Liver (tissue), 9 donors: ENCODE data around the gene NFATC1. TPM values are rescaled to one million over a fixed set of nuclear protein-coding genes. Genes with fewer than 3 reads are reported as not detected.
A peak's percentile ranks its signal among the peaks of the same experiment; 100 is the strongest.

ENCODE experiments used
- DNase-seq: peaks from one replicate; pipeline ENCODE4 v3.0.0-alpha.2; 2017; ENCODE audit warnings: low spot score
- H3K27ac ChIP-seq, 2 donors: one replicate each; pipeline ENCODE4 v1.7.0; 2013; ENCODE audit warnings: inconsistent platforms in 2 of 2, low read length in 2 of 2, control low read depth in 1 of 2, low read depth in 1 of 2, mild to moderate bottlenecking in 1 of 2
- H3K27me3 ChIP-seq, 4 donors: one replicate each; pipeline versions ENCODE4 v1.6.1 to v1.7.0; 2013; ENCODE audit warnings: low read length in 3 of 4, inconsistent platforms in 1 of 4, mild to moderate bottlenecking in 1 of 4, moderate library complexity in 1 of 4; ENCODE audit not compliant: control insufficient read depth in 4 of 4, insufficient read depth in 4 of 4
- H3K36me3 ChIP-seq, 4 donors: one replicate each; pipeline versions ENCODE4 v1.6.1 to v1.7.0; 2013; ENCODE audit warnings: low read length in 3 of 4, mild to moderate bottlenecking in 3 of 4, low read depth in 1 of 4, moderate library complexity in 1 of 4; ENCODE audit not compliant: control insufficient read depth in 4 of 4, insufficient read depth in 3 of 4
- H3K4me1 ChIP-seq, 4 donors: one replicate each; pipeline versions ENCODE4 v1.6.1 to v1.7.0; 2013; ENCODE audit warnings: low read length in 3 of 4, mild to moderate bottlenecking in 3 of 4, moderate library complexity in 1 of 4; ENCODE audit not compliant: control insufficient read depth in 4 of 4, insufficient read depth in 4 of 4
- H3K4me3 ChIP-seq, 3 donors: one replicate each; pipeline versions ENCODE4 v1.6.1 to v1.7.0; 2013; ENCODE audit warnings: low read length in 3 of 3, control low read depth in 1 of 3, low read depth in 1 of 3, mild to moderate bottlenecking in 1 of 3
- H3K9ac ChIP-seq, 2 donors: one replicate each; pipeline ENCODE4 v1.7.0; 2013; ENCODE audit warnings: low read length in 2 of 2, mild to moderate bottlenecking in 2 of 2, moderate library complexity in 2 of 2, control low read depth in 1 of 2, low read depth in 1 of 2
- H3K9me3 ChIP-seq, 4 donors: one replicate each; pipeline versions ENCODE4 v1.6.1 to v1.7.0; 2013; ENCODE audit warnings: low read length in 3 of 4; ENCODE audit not compliant: control insufficient read depth in 4 of 4
- EGR1 ChIP-seq, 2 donors: IDR thresholded peaks; 2 replicates each; pipeline ENCODE4 v1.6.1; 2016 to 2018; ENCODE audit warnings: antibody characterized with exemption in 2 of 2, low read depth in 2 of 2
- FOXA1 ChIP-seq: IDR thresholded peaks from 2 replicates; pipeline ENCODE4 v1.6.1; 2016; ENCODE audit warnings: antibody characterized with exemption
- FOXA2 ChIP-seq: IDR thresholded peaks from 2 replicates; pipeline ENCODE4 v1.6.1; 2016; ENCODE audit warnings: antibody characterized with exemption
- GABPA ChIP-seq, 2 donors: IDR thresholded peaks in 1 of 2; conservative IDR thresholded peaks in 1 of 2; 2 replicates each; pipeline ENCODE4 v1.6.1; 2016; ENCODE audit warnings: antibody characterized with exemption in 2 of 2, mild to moderate bottlenecking in 1 of 2, moderate library complexity in 1 of 2
- HNF4A ChIP-seq, 2 donors: conservative IDR thresholded peaks; 2 replicates each; pipeline ENCODE4 v1.6.1; 2016; ENCODE audit warnings: antibody characterized with exemption in 2 of 2, mild to moderate bottlenecking in 2 of 2
- HNF4G ChIP-seq: IDR thresholded peaks from 2 replicates; pipeline ENCODE4 v1.6.1; 2016; ENCODE audit warnings: antibody characterized with exemption
- JUND ChIP-seq, 2 donors: IDR thresholded peaks; 2 replicates each; pipeline ENCODE4 v1.6.1; 2016; ENCODE audit warnings: antibody characterized with exemption in 2 of 2
- NR2F2 ChIP-seq: IDR thresholded peaks from 2 replicates; pipeline ENCODE4 v1.6.1; 2016; ENCODE audit warnings: antibody characterized with exemption
- RAD21 ChIP-seq, 2 donors: IDR thresholded peaks; 2 replicates each; pipeline ENCODE4 v1.6.1; 2016; ENCODE audit warnings: antibody characterized with exemption in 2 of 2, mild to moderate bottlenecking in 2 of 2
- RXRA ChIP-seq, 2 donors: IDR thresholded peaks; 2 replicates each; pipeline ENCODE4 v1.6.1; 2017 to 2018; ENCODE audit warnings: antibody characterized with exemption in 2 of 2, mild to moderate bottlenecking in 1 of 2
- SP1 ChIP-seq: IDR thresholded peaks from 2 replicates; pipeline ENCODE4 v1.6.1; 2018; ENCODE audit warnings: antibody characterized with exemption, mild to moderate bottlenecking
- TAF1 ChIP-seq: conservative IDR thresholded peaks from 2 replicates; pipeline ENCODE4 v1.6.1; 2016; ENCODE audit warnings: antibody characterized with exemption, mild to moderate bottlenecking
- YY1 ChIP-seq: IDR thresholded peaks from 2 replicates; pipeline ENCODE4 v1.6.1; 2016; ENCODE audit warnings: antibody characterized with exemption, mild to moderate bottlenecking
- WGBS: extraction: QIAGEN DNeasy Blood & Tissue Kit; methylation state at CpG from one replicate; pipeline ENCODE4 v1.1.7; 2013; 5-methylcytosine and 5-hydroxymethylcytosine counted together
- polyA plus RNA-seq, 2 donors: library from polyadenylated mRNA; stranded (reverse) in 1 of 2; unstranded in 1 of 2; fragments of 200-250 nt in 1 of 2; fragments of >200 nt in 1 of 2; fragmentation: Nextera tagmentation in 1 of 2; extraction: Ambion mirVana in 1 of 2; gene quantifications; one replicate each; pipeline versions ENCODE4 v1.2.1 to v1.2.3, GENCODE V29; 2013 to 2015
- total RNA-seq, 2 donors: library from RNA; depleted of rRNA; stranded (reverse); fragments of >200 nt; gene quantifications; one replicate each; pipeline ENCODE4 v1.2.3, GENCODE V29; 2014
- TF ChIP-seq, protein P1 (sequence below): IDR thresholded peaks from 2 replicates; pipeline ENCODE4 v1.6.1; 2016; ENCODE audit warnings: antibody characterized with exemption
- TF ChIP-seq, protein P2 (sequence below): fragments of 150-350 bp; IDR thresholded peaks from 2 replicates; pipeline ENCODE4 v1.5.1; 2017; ENCODE audit warnings: improper control_type of control experiment, low read depth, low read length; ENCODE audit not compliant: missing input control
- TF ChIP-seq, protein P3 (sequence below): IDR thresholded peaks from 2 replicates; pipeline ENCODE4 v1.6.1; 2016; ENCODE audit warnings: antibody characterized with exemption
- TF ChIP-seq, protein P4 (sequence below): IDR thresholded peaks from 2 replicates; pipeline ENCODE4 v1.6.1; 2016; ENCODE audit warnings: antibody characterized with exemption, mild to moderate bottlenecking
- donor health status: healthy.
- donor health status: healthy.
- donor health status: healthy.
- donor health status: healthy.
- donor health status: healthy.

Gene NFATC1
- total and polyA plus RNA-seq, 4 donors: 0.57 to 2.2 (median 1.3) TPM

DNA sequence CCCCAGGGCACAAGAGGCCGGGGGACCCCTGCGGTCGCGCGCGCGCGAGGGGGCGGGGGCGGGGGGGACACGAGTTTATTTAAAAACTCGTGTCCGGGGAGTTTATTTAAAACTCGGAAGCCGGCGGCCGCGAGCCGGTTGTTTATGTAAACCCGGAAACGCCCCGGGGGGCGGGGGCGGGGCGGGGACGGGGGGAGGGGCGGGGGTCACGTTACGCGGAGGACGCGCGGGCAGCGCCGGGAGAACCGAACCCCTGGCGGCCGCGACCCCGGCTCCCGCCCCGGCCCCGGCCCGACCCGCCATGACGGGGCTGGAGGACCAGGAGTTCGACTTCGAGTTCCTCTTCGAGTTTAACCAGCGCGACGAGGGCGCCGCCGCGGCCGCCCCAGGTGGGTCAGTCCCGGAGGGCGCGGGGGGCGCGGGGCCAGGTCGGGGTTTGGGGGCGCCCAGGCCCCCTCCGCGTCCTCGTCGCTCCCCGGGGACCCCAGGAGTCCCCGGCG lies 4.4 kb downstream of the NFATC1 start (continued):
- TF ChIP-seq HNF4A (conservative IDR thresholded peaks at IDR 0.05): no peak
- TF ChIP-seq RAD21 (IDR thresholded peaks at IDR 0.05): no peak
- TF ChIP-seq, protein P1, sequence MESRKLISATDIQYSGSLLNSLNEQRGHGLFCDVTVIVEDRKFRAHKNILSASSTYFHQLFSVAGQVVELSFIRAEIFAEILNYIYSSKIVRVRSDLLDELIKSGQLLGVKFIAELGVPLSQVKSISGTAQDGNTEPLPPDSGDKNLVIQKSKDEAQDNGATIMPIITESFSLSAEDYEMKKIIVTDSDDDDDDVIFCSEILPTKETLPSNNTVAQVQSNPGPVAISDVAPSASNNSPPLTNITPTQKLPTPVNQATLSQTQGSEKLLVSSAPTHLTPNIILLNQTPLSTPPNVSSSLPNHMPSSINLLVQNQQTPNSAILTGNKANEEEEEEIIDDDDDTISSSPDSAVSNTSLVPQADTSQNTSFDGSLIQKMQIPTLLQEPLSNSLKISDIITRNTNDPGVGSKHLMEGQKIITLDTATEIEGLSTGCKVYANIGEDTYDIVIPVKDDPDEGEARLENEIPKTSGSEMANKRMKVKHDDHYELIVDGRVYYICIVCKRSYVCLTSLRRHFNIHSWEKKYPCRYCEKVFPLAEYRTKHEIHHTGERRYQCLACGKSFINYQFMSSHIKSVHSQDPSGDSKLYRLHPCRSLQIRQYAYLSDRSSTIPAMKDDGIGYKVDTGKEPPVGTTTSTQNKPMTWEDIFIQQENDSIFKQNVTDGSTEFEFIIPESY: no peak
- TF ChIP-seq EGR1 (IDR thresholded peaks at IDR 0.05; ENCODE audit: low read depth in 2 of 2): no peak

DNA sequence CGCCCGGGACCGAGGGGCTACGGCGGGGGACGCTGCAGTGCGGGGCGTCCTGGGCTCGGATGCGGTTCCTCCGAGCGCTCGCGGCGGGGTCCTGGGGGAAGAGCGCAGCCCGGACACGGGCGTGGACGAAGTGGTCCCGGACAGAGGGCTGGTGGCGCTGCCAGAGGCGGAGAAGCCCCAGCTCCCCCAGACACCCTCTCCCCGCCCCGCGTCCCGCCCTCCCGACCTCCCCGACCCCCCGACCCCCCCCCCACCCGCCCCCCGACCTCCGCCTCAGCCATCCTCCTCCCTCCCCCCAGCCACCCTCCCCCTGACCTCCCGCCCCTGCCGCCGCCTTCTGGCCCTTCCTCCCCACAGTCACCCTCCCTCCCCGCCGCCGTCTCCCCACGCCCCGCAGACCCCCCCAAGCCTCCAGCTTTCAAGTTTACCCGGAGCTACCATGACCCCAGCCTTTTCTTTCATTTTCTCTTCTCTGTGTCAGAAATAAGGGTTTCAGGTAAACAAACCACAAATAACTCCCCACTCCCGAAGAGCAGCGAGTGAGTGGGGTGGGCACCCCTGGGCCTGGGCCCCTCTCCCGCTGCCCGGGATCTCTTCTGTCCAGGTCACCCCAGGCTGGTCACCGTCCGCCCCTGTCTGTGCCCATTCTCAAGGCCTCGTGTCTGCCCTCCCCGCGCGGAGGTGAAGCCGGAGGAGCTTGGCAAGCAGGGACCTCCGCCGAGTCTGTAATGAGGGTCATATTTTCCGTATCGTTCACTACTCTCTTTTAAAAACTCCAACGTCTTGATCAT lies 5.1 kb downstream of the NFATC1 start:
- Histone ChIP-seq H3K4me3 (peak overlapping the region in 2 of 3 donors; percentile 39 to 75), H3K9me3 (no peaks in the 10 kb centered on the region), H3K36me3 (no peaks in the 10 kb centered on the region), H3K27ac (peak overlapping the region in 1 of 2 donors; percentile 50), H3K9ac (no peak overlapping the region), H3K27me3 (peaks cover 0 to 8% (median 0%) of the 10 kb centered on the region in 4 donors), H3K4me1 (peaks cover 12 to 32% (median 13%) of the 10 kb centered on the region in 4 donors)
- no peak for DNase-seq
- 32% methylated on average over 52 of the region's 58 CpGs for whole genome bisulfite sequencing
- TF ChIP-seq HNF4A (conservative IDR thresholded peaks at IDR 0.05) (no peak), JUND (IDR thresholded peaks at IDR 0.05) (no peak), YY1 (no peak), FOXA2 (no peak), RAD21 (IDR thresholded peaks at IDR 0.05) (no peak), TAF1 (no peak), SP1 (no peak), NR2F2 (no peak), GABPA (IDR thresholded peaks at IDR 0.05 in 1 of 2, conservative IDR thresholded peaks at IDR 0.05 in 1 of 2) (no peak), FOXA1 (no peak), HNF4G (no peak), EGR1 (IDR thresholded peaks at IDR 0.05; ENCODE audit: low read depth in 2 of 2) (no peak), RXRA (IDR thresholded peaks at IDR 0.05) (no peak)
- TF ChIP-seq, protein P2, sequence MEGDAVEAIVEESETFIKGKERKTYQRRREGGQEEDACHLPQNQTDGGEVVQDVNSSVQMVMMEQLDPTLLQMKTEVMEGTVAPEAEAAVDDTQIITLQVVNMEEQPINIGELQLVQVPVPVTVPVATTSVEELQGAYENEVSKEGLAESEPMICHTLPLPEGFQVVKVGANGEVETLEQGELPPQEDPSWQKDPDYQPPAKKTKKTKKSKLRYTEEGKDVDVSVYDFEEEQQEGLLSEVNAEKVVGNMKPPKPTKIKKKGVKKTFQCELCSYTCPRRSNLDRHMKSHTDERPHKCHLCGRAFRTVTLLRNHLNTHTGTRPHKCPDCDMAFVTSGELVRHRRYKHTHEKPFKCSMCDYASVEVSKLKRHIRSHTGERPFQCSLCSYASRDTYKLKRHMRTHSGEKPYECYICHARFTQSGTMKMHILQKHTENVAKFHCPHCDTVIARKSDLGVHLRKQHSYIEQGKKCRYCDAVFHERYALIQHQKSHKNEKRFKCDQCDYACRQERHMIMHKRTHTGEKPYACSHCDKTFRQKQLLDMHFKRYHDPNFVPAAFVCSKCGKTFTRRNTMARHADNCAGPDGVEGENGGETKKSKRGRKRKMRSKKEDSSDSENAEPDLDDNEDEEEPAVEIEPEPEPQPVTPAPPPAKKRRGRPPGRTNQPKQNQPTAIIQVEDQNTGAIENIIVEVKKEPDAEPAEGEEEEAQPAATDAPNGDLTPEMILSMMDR: no peak
- TF ChIP-seq, protein P1: no peak
- TF ChIP-seq, protein P3, sequence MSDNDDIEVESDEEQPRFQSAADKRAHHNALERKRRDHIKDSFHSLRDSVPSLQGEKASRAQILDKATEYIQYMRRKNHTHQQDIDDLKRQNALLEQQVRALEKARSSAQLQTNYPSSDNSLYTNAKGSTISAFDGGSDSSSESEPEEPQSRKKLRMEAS: no peak
- TF ChIP-seq, protein P4, sequence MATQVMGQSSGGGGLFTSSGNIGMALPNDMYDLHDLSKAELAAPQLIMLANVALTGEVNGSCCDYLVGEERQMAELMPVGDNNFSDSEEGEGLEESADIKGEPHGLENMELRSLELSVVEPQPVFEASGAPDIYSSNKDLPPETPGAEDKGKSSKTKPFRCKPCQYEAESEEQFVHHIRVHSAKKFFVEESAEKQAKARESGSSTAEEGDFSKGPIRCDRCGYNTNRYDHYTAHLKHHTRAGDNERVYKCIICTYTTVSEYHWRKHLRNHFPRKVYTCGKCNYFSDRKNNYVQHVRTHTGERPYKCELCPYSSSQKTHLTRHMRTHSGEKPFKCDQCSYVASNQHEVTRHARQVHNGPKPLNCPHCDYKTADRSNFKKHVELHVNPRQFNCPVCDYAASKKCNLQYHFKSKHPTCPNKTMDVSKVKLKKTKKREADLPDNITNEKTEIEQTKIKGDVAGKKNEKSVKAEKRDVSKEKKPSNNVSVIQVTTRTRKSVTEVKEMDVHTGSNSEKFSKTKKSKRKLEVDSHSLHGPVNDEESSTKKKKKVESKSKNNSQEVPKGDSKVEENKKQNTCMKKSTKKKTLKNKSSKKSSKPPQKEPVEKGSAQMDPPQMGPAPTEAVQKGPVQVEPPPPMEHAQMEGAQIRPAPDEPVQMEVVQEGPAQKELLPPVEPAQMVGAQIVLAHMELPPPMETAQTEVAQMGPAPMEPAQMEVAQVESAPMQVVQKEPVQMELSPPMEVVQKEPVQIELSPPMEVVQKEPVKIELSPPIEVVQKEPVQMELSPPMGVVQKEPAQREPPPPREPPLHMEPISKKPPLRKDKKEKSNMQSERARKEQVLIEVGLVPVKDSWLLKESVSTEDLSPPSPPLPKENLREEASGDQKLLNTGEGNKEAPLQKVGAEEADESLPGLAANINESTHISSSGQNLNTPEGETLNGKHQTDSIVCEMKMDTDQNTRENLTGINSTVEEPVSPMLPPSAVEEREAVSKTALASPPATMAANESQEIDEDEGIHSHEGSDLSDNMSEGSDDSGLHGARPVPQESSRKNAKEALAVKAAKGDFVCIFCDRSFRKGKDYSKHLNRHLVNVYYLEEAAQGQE: no peak
